Panc1 (cell line): ENCODE data around the gene RNASE7. TPM values are rescaled to one million over a fixed set of nuclear protein-coding genes. Genes with fewer than 3 reads are reported as not detected.
A peak's percentile ranks its signal among the peaks of the same experiment; 100 is the strongest.

Source experiments
- ATAC-seq: fragments of 200-7000 bp; cut with Tn5 transposase; 2 replicates; pipeline ENCODE4 v1.9.1; 2020; ENCODE audit warnings: mild to moderate bottlenecking, moderate library complexity
- BruUV-seq: library from RNA; stranded (reverse); fragments of 400-500 nt; replicated peaks from 2 replicates; lab custom pipeline; 2021; lab: Mats Ljungman, UMichigan
- CTCF ChIA-PET: fragments of 300-600 bp; sonication (Branson Sonifier 250); formaldehyde crosslinking; loops from one replicate; lab custom pipeline; 2022; ENCODE audit warnings: antibody characterized with exemption; lab: Charles Lee
- POLR2A ChIA-PET: fragments of 300-600 bp; sonication (Branson Sonifier 250); formaldehyde crosslinking; loops from one replicate; lab custom pipeline; 2022; ENCODE audit warnings: antibody characterized with exemption; lab: Charles Lee
- DNase-seq: peaks from one replicate; pipeline ENCODE4 v3.0.0-alpha.2; 2010; ENCODE audit warnings: low read depth, low spot score
- H3K27ac ChIP-seq: 2 replicates; pipeline ENCODE4 v1.5.1; 2011; ENCODE audit warnings: mild to moderate bottlenecking, low read length, inconsistent platforms
- H3K27me3 ChIP-seq: fragments of 200-500 bp; sonication (Bioruptor generic); 2 replicates; pipeline ENCODE4 v1.6.0; 2014; ENCODE audit warnings: low read length, inconsistent platforms; ENCODE audit not compliant: control insufficient read depth, insufficient read depth
- H3K36me3 ChIP-seq: fragments of 200-500 bp; sonication (Bioruptor generic); 2 replicates; pipeline ENCODE4 v1.5.1; 2014; ENCODE audit warnings: inconsistent platforms, mild to moderate bottlenecking, low read length, moderate library complexity; ENCODE audit not compliant: control insufficient read depth, insufficient read depth
- H3K4me1 ChIP-seq: 2 replicates; pipeline ENCODE4 v1.5.1; 2011; ENCODE audit warnings: inconsistent platforms, mild to moderate bottlenecking, low read length, moderate library complexity; ENCODE audit not compliant: control insufficient read depth, insufficient read depth
- H3K4me3 ChIP-seq, 2 experiments: 2 replicates each; pipeline ENCODE4 v1.5.1; 2011 to 2012; ENCODE audit warnings: low read depth in 2 of 2, low read length in 2 of 2, mild to moderate bottlenecking in 2 of 2, inconsistent platforms in 1 of 2, moderate library complexity in 1 of 2
- H3K9me3 ChIP-seq: fragments of 200-500 bp; sonication (Bioruptor generic); 2 replicates; pipeline ENCODE4 v1.5.1; 2014; ENCODE audit warnings: low read depth, mild to moderate bottlenecking, inconsistent platforms, low read length, moderate library complexity; ENCODE audit not compliant: control insufficient read depth, insufficient read depth
- POLR2AphosphoS5 ChIP-seq: IDR thresholded peaks from 2 replicates; pipeline ENCODE4 v1.6.1; 2012; ENCODE audit warnings: mild to moderate bottlenecking, low read depth, low read length, moderate library complexity
- SIN3A ChIP-seq: IDR thresholded peaks from 2 replicates; pipeline ENCODE4 v1.6.1; 2012; ENCODE audit warnings: low read depth, mild to moderate bottlenecking, low read length, moderate library complexity, borderline replicate concordance; ENCODE audit not compliant: insufficient read depth
- TCF7L2 ChIP-seq: IDR thresholded peaks from 2 replicates; pipeline ENCODE4 v1.6.1; 2011; ENCODE audit warnings: mild to moderate bottlenecking, low read depth, low read length, inconsistent platforms
- in situ Hi-C: cut with HindIII; loops from 2 replicates; pipeline ENCODE4 v1.10.0; 2016; ENCODE audit warnings: low sequenced_read_pairs, low pct_unique_long_range_greater_than_20kb
- intact Hi-C: fragments of 100-400 bp; cut with micrococcal nuclease; formaldehyde crosslinking; loops from one replicate; pipeline ENCODE4 v1.10.0; 2022; ENCODE audit not compliant: unreplicated experiment
- total RNA-seq: library from RNA; stranded (reverse); gene quantifications from one replicate; pipeline ENCODE4 v1.2.1, GENCODE V29; 2021; ENCODE audit not compliant: unreplicated experiment
- TF ChIP-seq, protein P1 (sequence below): fragments of 450-650 bp; IDR thresholded peaks from 2 replicates; pipeline ENCODE4 v1.5.1; 2017; ENCODE audit warnings: mild to moderate bottlenecking
- TF ChIP-seq, protein P2 (sequence below), 2 experiments: IDR thresholded peaks; 2 replicates each; pipeline ENCODE4 v1.6.1; 2011 to 2012; ENCODE audit warnings: low read depth in 2 of 2, control low read depth in 1 of 2, low read length in 1 of 2, mild to moderate bottlenecking in 1 of 2, moderate library complexity in 1 of 2; ENCODE audit not compliant: insufficient read depth in 1 of 2

Gene RNASE7
- total RNA-seq, 1 experiment from 2014 or later: not detected

DNA sequence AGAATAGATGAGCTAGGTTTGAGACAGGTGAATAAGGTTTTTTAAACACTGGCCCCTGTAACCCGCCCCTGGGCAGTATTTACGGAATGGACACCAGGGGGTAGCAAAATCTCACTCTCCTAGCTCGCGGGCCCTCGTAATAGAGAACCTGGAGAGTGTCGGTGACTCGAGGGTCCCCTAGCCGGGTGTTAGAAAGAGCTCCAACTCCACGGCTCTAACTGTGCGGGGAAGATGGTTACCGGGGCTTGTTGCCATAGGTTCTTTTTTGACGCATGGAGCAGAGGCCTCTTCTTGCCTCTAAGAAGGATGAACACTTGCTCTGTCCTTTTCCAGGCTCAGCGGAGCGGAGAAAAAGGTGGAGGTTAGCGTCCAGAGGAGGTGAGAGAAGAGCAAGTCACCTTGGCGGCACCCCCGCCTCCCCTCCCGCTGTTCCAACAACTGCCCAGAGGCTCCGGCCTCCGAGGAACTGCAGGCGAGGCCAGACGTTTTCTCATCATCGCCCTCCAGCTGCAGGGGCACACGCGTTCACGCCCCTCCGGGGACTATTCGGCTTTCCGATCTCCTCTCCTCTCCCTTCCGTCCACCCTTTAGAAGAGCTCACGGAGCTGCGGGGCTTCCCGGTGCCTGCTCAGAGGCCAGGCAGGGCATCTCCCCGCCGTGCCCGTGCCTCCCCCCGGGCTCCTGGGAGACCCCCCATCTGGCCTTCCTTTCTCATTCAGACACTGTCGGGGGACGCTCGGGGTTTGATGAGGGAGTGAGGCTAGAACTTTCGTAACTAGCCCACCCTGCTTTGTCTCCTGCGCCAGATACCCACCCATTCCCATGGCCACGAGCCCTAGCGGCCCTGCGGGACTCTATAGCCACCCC is 26.6 kb downstream of the RNASE7 start:
- peaks cover 7% of the 10 kb centered on the region for H3K4me1 ChIP-seq
- TF ChIP-seq, protein P1, sequence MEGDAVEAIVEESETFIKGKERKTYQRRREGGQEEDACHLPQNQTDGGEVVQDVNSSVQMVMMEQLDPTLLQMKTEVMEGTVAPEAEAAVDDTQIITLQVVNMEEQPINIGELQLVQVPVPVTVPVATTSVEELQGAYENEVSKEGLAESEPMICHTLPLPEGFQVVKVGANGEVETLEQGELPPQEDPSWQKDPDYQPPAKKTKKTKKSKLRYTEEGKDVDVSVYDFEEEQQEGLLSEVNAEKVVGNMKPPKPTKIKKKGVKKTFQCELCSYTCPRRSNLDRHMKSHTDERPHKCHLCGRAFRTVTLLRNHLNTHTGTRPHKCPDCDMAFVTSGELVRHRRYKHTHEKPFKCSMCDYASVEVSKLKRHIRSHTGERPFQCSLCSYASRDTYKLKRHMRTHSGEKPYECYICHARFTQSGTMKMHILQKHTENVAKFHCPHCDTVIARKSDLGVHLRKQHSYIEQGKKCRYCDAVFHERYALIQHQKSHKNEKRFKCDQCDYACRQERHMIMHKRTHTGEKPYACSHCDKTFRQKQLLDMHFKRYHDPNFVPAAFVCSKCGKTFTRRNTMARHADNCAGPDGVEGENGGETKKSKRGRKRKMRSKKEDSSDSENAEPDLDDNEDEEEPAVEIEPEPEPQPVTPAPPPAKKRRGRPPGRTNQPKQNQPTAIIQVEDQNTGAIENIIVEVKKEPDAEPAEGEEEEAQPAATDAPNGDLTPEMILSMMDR: peak; percentile 75
- no peak for TF ChIP-seq TCF7L2
- H3K27ac ChIP-seq: no peak overlapping the region
- intact Hi-C loops (loop anchor here (1.0 to 5.0 kb wide), 2 partner anchors 24 to 39 kb away; no protein-coding TSS in a partner anchor), in situ Hi-C loops (no loop called here)
- peak; percentile 61 for ATAC-seq
- H3K4me3 ChIP-seq: peak overlapping the region; percentile 54 to 62; a peak in 3 of 4 replicates
- H3K36me3 ChIP-seq: no peaks in the 10 kb centered on the region
- CTCF ChIA-PET: interaction anchor here (0.6 to 1.9 kb wide), 7 partner anchors 14 to 54 kb away, joined by 3 to 10 read pairs (median 3); no protein-coding TSS in a partner anchor
- no peaks in the 10 kb centered on the region for H3K9me3 ChIP-seq
- DNase-seq: no peak
- 0 out of 2 replicates have a peak, but pooled peaks cover 2% of the 10 kb centered on the region for H3K27me3 ChIP-seq
- no TSS peak for BruUV-seq
- POLR2A ChIA-PET: no interaction called here

DNA sequence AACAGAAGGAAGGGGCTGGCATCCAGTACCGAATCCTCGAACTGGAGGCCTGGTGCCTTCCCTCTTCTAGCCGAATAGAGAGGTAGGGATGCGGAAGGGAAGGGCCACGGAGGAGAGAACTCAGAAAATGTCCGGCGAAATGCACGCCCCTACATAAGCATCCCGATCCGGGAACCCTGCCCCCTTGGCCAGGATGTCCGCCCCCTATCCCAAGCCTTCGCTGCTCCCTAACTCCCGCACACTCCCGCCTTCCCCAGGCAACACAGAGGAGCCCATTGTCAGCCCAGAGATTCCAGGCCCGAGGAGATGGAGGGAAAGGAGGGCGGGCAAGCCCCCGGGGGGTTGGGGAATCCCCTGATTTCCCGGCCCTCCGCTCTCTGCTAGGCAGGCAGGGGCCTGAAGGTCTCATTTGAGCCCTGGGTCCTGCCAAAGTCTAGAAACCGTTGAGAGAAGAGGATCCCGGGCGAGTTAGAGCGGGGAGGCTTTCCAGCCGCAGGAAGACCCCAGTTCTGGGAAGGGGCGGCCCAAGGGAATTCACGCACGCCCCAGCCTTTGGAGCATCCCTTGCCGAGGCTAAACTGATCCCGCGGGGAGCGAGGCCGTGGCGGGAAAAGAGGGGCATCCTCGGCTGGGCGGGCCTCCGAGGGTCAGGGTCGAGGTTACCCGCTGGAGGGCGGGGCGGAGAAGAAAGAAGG is 27.4 kb downstream of the RNASE7 start:
- no peak for TF ChIP-seq POLR2AphosphoS5
- TF ChIP-seq SIN3A: no peak
- TF ChIP-seq TCF7L2: no peak
- TF ChIP-seq, protein P1: no peak
- TF ChIP-seq, protein P2, sequence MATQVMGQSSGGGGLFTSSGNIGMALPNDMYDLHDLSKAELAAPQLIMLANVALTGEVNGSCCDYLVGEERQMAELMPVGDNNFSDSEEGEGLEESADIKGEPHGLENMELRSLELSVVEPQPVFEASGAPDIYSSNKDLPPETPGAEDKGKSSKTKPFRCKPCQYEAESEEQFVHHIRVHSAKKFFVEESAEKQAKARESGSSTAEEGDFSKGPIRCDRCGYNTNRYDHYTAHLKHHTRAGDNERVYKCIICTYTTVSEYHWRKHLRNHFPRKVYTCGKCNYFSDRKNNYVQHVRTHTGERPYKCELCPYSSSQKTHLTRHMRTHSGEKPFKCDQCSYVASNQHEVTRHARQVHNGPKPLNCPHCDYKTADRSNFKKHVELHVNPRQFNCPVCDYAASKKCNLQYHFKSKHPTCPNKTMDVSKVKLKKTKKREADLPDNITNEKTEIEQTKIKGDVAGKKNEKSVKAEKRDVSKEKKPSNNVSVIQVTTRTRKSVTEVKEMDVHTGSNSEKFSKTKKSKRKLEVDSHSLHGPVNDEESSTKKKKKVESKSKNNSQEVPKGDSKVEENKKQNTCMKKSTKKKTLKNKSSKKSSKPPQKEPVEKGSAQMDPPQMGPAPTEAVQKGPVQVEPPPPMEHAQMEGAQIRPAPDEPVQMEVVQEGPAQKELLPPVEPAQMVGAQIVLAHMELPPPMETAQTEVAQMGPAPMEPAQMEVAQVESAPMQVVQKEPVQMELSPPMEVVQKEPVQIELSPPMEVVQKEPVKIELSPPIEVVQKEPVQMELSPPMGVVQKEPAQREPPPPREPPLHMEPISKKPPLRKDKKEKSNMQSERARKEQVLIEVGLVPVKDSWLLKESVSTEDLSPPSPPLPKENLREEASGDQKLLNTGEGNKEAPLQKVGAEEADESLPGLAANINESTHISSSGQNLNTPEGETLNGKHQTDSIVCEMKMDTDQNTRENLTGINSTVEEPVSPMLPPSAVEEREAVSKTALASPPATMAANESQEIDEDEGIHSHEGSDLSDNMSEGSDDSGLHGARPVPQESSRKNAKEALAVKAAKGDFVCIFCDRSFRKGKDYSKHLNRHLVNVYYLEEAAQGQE (IDR thresholded peaks at IDR 0.05; ENCODE audit: insufficient read depth in 1 of 2, low read depth in 2 of 2, low read length in 1 of 2): no peak
- H3K36me3 ChIP-seq: no peaks in the 10 kb centered on the region
- in situ Hi-C loops (no loop called here), intact Hi-C loops (loop anchor here (5.0 kb wide), 1 partner anchor 38 kb away; no protein-coding TSS in a partner anchor)
- POLR2A ChIA-PET: no interaction called here
- H3K27ac ChIP-seq: peak overlapping the region; percentile 61
- 0 out of 2 replicates have a peak, but pooled peaks cover 2% of the 10 kb centered on the region for H3K27me3 ChIP-seq
- ATAC-seq (peak; percentile 17), DNase-seq (no peak)
- BruUV-seq: no TSS peak
- H3K9me3 ChIP-seq: no peaks in the 10 kb centered on the region
- peak overlapping the region; percentile 54 to 62 for H3K4me3 ChIP-seq
- H3K4me1 ChIP-seq: peaks cover 7% of the 10 kb centered on the region
- CTCF ChIA-PET: interaction anchor here (1.5 to 2.4 kb wide), 2 partner anchors 23 to 35 kb away, joined by 10 read pairs; no protein-coding TSS in a partner anchor
